Tibial nerve (tissue), 4 donors: ENCODE data around the gene CYP24A1. TPM values are rescaled to one million over a fixed set of nuclear protein-coding genes. Genes with fewer than 3 reads are reported as not detected.

ENCODE experiments used
- DNase-seq, 2 donors: peaks; one replicate each; pipeline ENCODE4 v3.0.0-alpha.2; 2019; ENCODE audit warnings: low spot score in 2 of 2
- H3K27ac ChIP-seq, 4 donors: fragments of 200-600 bp; sonication (generic) in 3 of 4; one replicate each; pipeline ENCODE4 v1.5.1; 2017 to 2019; ENCODE audit warnings: mild to moderate bottlenecking in 1 of 4
- H3K27me3 ChIP-seq, 2 donors: fragments of 200-600 bp; sonication (generic) in 1 of 2; one replicate each; pipeline versions ENCODE4 v1.5.1 to v1.6.0; 2017 to 2019
- H3K36me3 ChIP-seq, 3 donors: fragments of 200-600 bp; sonication (generic); one replicate each; pipeline ENCODE4 v1.5.1; 2018 to 2019
- H3K4me1 ChIP-seq, 4 donors: fragments of 200-600 bp; sonication (generic) in 3 of 4; one replicate each; pipeline ENCODE4 v1.5.1; 2017 to 2019
- H3K4me3 ChIP-seq, 4 donors: fragments of 200-600 bp; sonication (generic) in 3 of 4; one replicate each; pipeline ENCODE4 v1.5.1; 2017 to 2019; ENCODE audit warnings: mild to moderate bottlenecking in 1 of 4, moderate library complexity in 1 of 4
- H3K9me3 ChIP-seq, 4 donors: fragments of 200-600 bp; sonication (generic) in 3 of 4; one replicate each; pipeline ENCODE4 v1.5.1; 2017 to 2019
- CTCF ChIP-seq, 5 experiments: fragments of 200-600 bp in 3 of 5; fragments of 450-650 bp in 2 of 5; sonication (generic) in 3 of 5; IDR thresholded peaks; one replicate each; pipeline ENCODE4 v1.5.1; 2016 to 2019; ENCODE audit warnings: antibody characterized with exemption in 5 of 5, mild to moderate bottlenecking in 3 of 5, moderate library complexity in 2 of 5
- EP300 ChIP-seq, 2 donors: sonication (generic); formaldehyde crosslinking; IDR thresholded peaks; one replicate each; pipeline ENCODE4 v1.6.1; 2017; ENCODE audit warnings: antibody characterized with exemption in 2 of 2, mild to moderate bottlenecking in 1 of 2
- POLR2A ChIP-seq, 2 donors: fragments of 450-650 bp; IDR thresholded peaks; one replicate each; pipeline ENCODE4 v1.6.1; 2017; ENCODE audit warnings: antibody characterized with exemption in 2 of 2, mild to moderate bottlenecking in 2 of 2, moderate library complexity in 2 of 2
- WGBS, 2 donors: methylation state at CpG; one replicate each; pipeline ENCODE4 v1.1.5; 2018; 5-methylcytosine and 5-hydroxymethylcytosine counted together
- total RNA-seq, 4 donors: library from RNA; depleted of rRNA; stranded (reverse); fragments of >200 nt; gene quantifications; one replicate each; pipeline ENCODE4 v1.1.0, GENCODE V29; 2016

The CYP24A1 gene
- total RNA-seq, 4 donors from 2014 or later, result not detected

GRCh38 chr20:54165803-54166202, 8.0 kb downstream of the CYP24A1 start:
- H3K36me3 ChIP-seq, result no peaks in the 10 kb centered on the region
- no peaks in the 10 kb centered on the region for H3K9me3 ChIP-seq
- no peak overlapping the region for H3K27ac ChIP-seq
- peaks cover 0 to 35% of the 10 kb centered on the region in 2 donors for H3K27me3 ChIP-seq
- H3K4me3 ChIP-seq, result no peak overlapping the region
- no peaks in the 10 kb centered on the region for H3K4me1 ChIP-seq
- DNase-seq, result no peak
- TF ChIP-seq EP300 (IDR thresholded peaks at IDR 0.05) (no peak), CTCF (IDR thresholded peaks at IDR 0.05) (no peak)
- 62 to 70% methylated on average over 2 of the region's 2 CpGs for WGBS, 2 donors

- Histone ChIP-seq H3K36me3 (no peaks in the 10 kb centered on the region), H3K9me3 (no peaks in the 10 kb centered on the region), H3K4me3 (no peak overlapping the region), H3K27ac (no peak overlapping the region), H3K4me1 (no peaks in the 10 kb centered on the region), H3K27me3 (peaks cover 0 to 27% of the 10 kb centered on the region in 2 donors)
- no peak for DNase-seq
- no peak for TF ChIP-seq POLR2A (IDR thresholded peaks at IDR 0.05)
- no peak for TF ChIP-seq EP300 (IDR thresholded peaks at IDR 0.05)
- TF ChIP-seq CTCF (IDR thresholded peaks at IDR 0.05), result no peak
- WGBS, 2 donors, result 93% methylated on average over 9 of the region's 9 CpGs
These were observed 8.8 kb downstream of the CYP24A1 start for GRCh38 chr20:54165014-54165413.

GRCh38 chr20:54163402-54163801, 10.4 kb downstream of the CYP24A1 start:
- Histone ChIP-seq H3K4me3 (no peak overlapping the region), H3K9me3 (no peaks in the 10 kb centered on the region), H3K27ac (no peak overlapping the region), H3K36me3 (no peaks in the 10 kb centered on the region), H3K4me1 (no peaks in the 10 kb centered on the region), H3K27me3 (peaks cover 0 to 12% of the 10 kb centered on the region in 2 donors)
- TF ChIP-seq EP300 (IDR thresholded peaks at IDR 0.05) (no peak), CTCF (IDR thresholded peaks at IDR 0.05) (no peak), POLR2A (IDR thresholded peaks at IDR 0.05) (no peak)
- DNase-seq, result no peak
- 89 to 92% methylated on average over 5 of the region's 5 CpGs for WGBS, 2 donors

GRCh38 chr20:54162378-54163009, 11.3 kb downstream of the CYP24A1 start:
- no peak overlapping the region for H3K4me3 ChIP-seq

GRCh38 chr20:54161821-54162149, 12.0 kb downstream of the CYP24A1 start:
- TF ChIP-seq CTCF (IDR thresholded peaks at IDR 0.05) (no peak), EP300 (IDR thresholded peaks at IDR 0.05) (no peak), POLR2A (IDR thresholded peaks at IDR 0.05) (no peak)
- Histone ChIP-seq H3K27me3 (peaks cover 0 to 5% of the 10 kb centered on the region in 2 donors), H3K9me3 (no peaks in the 10 kb centered on the region), H3K27ac (no peak overlapping the region), H3K36me3 (no peaks in the 10 kb centered on the region), H3K4me1 (no peaks in the 10 kb centered on the region), H3K4me3 (no peak overlapping the region)
- DNase-seq, result no peak
- 96 to 97% methylated on average over 4 of the region's 4 CpGs for WGBS, 2 donors

More at GRCh38 chr20:54162378-54163009, 11.3 kb downstream of the CYP24A1 start:
- H3K4me1 ChIP-seq, result no peaks in the 10 kb centered on the region
- TF ChIP-seq EP300 (IDR thresholded peaks at IDR 0.05) (no peak), POLR2A (IDR thresholded peaks at IDR 0.05) (no peak), CTCF (IDR thresholded peaks at IDR 0.05) (no peak)
- WGBS, 2 donors, result 34 to 46% methylated on average over 16 of the region's 16 CpGs
- H3K36me3 ChIP-seq, result no peaks in the 10 kb centered on the region
- H3K27ac ChIP-seq, result no peak overlapping the region
- peaks cover 0 to 8% of the 10 kb centered on the region in 2 donors for H3K27me3 ChIP-seq
- H3K9me3 ChIP-seq, result no peaks in the 10 kb centered on the region
- DNase-seq, result no peak
